GM10847 (cell line): ENCODE data around the gene DUSP1.

Experiments used
- POLR2A ChIP-seq: IDR thresholded peaks from 2 replicates; pipeline ENCODE4 v1.6.1; 2011; ENCODE audit not compliant: insufficient read length; ENCODE audit errors: extremely low read depth

DUSP1 gene

GRCh38 chr5:172801179-172801671 is 30.2 kb upstream of the DUSP1 start:
- no peak for TF ChIP-seq POLR2A

- no peak for TF ChIP-seq POLR2A
Observed at GRCh38 chr5:172800088-172800551, 29.1 kb upstream of the DUSP1 start.

DNA sequence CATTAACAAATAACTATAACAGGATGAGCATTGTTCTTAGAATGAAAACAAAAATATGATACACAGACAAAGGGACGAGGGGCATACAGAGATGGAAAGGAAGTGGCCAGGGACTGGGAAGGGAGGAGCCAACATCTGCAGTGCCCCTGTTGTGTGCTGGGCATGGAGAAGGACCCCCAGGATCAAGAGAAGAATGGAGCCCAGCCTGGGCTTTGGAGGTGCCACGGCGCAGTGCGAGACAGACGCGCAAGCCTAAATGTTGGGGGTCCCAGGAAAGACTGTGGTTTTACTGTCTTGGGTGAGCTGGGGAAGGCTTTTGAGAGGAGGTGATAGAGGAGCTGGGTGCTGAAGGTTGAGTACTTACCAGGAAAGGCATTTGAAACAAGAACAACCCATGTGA is 28.4 kb upstream of the DUSP1 start:
- no peak for TF ChIP-seq POLR2A

GRCh38 chr5:172798422-172799215 is 27.6 kb upstream of the DUSP1 start:
- TF ChIP-seq POLR2A = no peak

- TF ChIP-seq POLR2A = no peak
Observed at GRCh38 chr5:172797771-172798191, 26.8 kb upstream of the DUSP1 start.

- no peak for TF ChIP-seq POLR2A
Observed at GRCh38 chr5:172796306-172796705, 25.3 kb upstream of the DUSP1 start.

- TF ChIP-seq POLR2A = no peak
Observed at GRCh38 chr5:172795318-172795977, 24.5 kb upstream of the DUSP1 start.

GRCh38 chr5:172793577-172794488 is 22.8 kb upstream of the DUSP1 start:
- TF ChIP-seq POLR2A = no peak

- TF ChIP-seq POLR2A = no peak
Observed at GRCh38 chr5:172792701-172793570, 21.9 kb upstream of the DUSP1 start.

DNA sequence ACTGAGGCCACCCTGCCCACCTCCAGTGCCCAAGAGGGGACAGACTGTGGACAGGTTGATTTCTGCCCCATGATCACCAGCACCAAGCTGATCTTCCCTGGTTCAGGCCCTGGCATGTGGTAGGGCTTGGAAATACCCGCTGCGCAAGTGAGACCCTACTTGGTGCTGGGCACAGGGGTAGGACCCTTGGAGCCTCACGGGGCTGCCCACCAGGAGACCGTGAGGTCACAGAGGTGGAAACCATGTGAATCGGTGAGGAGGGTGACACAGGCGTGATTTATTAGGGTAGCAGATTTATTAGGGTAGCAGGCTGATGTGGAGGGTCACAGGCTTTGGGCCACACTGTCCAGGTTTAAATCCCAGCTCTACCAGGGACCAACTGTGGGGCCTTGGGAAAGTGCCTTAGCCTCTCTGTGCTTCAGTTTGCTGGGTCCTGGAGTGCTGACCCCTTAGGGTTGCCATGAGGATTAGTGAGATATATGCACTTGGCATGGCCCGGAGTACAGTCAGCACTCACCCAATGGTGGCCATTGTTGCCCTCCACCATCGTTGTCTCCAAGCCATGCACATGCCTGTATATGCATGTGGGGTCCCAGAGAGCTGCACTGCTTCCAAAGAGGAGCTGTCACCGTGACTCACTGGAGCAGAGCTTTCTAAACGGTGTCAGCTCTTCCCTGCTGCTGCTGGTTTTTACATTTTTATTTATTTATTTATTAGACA is 20.9 kb upstream of the DUSP1 start:
- no peak for TF ChIP-seq POLR2A

DNA sequence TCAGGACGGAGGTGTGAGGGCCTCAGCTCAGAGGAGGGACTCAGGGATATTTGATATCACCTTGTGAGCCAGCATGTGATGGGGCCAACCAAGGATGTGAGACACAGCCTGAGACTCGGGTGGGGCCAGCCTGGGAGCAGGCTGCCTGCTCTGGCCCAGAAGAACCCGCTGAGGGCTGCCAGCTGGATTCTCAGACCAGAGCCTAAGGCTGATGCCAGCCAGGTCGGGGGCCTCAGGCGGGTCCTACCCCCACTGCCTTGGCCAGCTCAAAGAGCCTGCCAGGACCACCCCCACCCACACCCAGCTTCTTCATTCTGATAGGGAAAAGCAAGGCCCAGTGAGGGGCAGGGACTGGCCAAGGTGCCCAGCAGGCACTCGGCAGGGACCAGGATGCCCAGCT is 20.3 kb upstream of the DUSP1 start:
- no peak for TF ChIP-seq POLR2A

GRCh38 chr5:172790496-172790889 is 19.5 kb upstream of the DUSP1 start:
- TF ChIP-seq POLR2A = no peak

DNA sequence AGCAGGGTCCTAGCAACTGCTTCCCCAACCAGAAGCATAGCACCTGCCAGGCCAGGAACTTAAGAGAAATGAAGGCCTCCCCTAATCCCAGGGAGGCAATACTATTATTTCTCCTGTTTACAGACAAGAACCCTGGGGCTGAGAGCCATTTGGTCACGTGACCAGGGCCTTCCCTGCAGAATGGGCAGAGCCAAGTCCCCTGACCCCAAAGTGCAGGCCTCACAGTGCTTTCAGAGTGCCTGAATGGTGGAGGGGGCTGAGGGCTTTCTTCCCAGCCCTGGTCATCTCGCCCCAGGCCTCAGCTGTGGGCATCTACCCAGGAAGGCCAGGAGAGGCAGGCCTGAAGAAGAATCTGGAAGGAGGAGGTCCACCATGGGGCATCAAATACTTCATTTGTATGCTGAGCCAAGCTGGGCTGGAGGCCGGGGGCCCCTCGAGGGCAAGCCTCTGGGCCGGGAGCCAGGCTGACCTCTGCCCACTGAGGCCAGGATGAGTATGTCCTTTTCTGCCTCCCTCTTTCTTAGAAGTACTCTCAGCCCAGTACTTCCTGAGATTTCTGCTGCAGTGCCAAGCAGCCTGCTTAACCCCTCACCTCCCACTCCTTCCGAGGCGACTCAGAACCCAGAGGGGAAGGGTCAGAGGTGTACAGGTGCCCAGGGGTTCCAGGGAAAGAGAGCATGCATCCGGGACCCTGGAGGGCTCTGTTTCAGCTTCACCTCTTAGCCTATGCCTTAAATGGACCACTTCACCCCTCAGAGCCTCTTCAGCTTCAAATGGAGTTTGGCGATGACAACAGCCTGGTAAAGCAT is 18.9 kb upstream of the DUSP1 start:
- no peak for TF ChIP-seq POLR2A
